Amygdala (tissue), 56 donors: ENCODE measurements around the gene SUPT4H1.

Experiments used
- DNase-seq, 56 donors: peaks; one replicate each; lab custom pipeline; 2025; lab: John Stamatoyannopoulos, UW

The SUPT4H1 gene

GRCh38 chr17:58365185-58365979, 13.4 kb upstream of the SUPT4H1 start:
- peak in 1 of 56 donors; percentile 6 for DNase-seq

GRCh38 chr17:58364270-58364942, 12.4 kb upstream of the SUPT4H1 start:
- DNase-seq = no peak

- DNase-seq = no peak
Observed at GRCh38 chr17:58363457-58364185, 11.6 kb upstream of the SUPT4H1 start.

GRCh38 chr17:58362368-58363014, 10.5 kb upstream of the SUPT4H1 start:
- no peak for DNase-seq

GRCh38 chr17:58360296-58361063, 8.5 kb upstream of the SUPT4H1 start:
- peak in 3 of 56 donors; percentile 10 to 14 (median 11) for DNase-seq

- no peak for DNase-seq
Observed at GRCh38 chr17:58358408-58359172, 6.6 kb upstream of the SUPT4H1 start.

- no peak for DNase-seq
Observed at GRCh38 chr17:58357312-58358297, 5.6 kb upstream of the SUPT4H1 start.

- DNase-seq = no peak
Observed at GRCh38 chr17:58356231-58356630, 4.2 kb upstream of the SUPT4H1 start.

GRCh38 chr17:58354541-58355216, 2.7 kb upstream of the SUPT4H1 start:
- no peak for DNase-seq

GRCh38 chr17:58353389-58353825, 1.4 kb upstream of the SUPT4H1 start:
- no peak for DNase-seq

- peak in 12 of 56 donors; percentile 11 to 46 (median 30) for DNase-seq
Observed at GRCh38 chr17:58352596-58353388, 791 bp upstream of the SUPT4H1 start.

- no peak for DNase-seq
Observed at GRCh38 chr17:58351182-58351581, 819 bp downstream of the SUPT4H1 start.

GRCh38 chr17:58348038-58348437, 4.0 kb downstream of the SUPT4H1 start:
- DNase-seq = no peak

- no peak for DNase-seq
Observed at GRCh38 chr17:58345500-58345899, 6.5 kb downstream of the SUPT4H1 start.

GRCh38 chr17:58344791-58345157, 7.2 kb downstream of the SUPT4H1 start:
- no peak for DNase-seq

GRCh38 chr17:58344047-58344790, 7.8 kb downstream of the SUPT4H1 start:
- peak in 9 of 56 donors; percentile 19 to 66 (median 34) for DNase-seq
